HG03342 (cell line): ENCODE results near the gene GOLGB1.
"Not testable (repeated sequence)": the region's sequence is repeated elsewhere in the genome, so short reads cannot be mapped to it uniquely, and the experiment has no call there.

Source experiments
- ATAC-seq: cut with Tn5 transposase; IDR thresholded peaks from one replicate; pipeline ENCODE4 v1.9.1; 2021; ENCODE audit warnings: mild to moderate bottlenecking, moderate library complexity; ENCODE audit not compliant: unreplicated experiment

The GOLGB1 gene

GRCh38 chr3:121743106-121743505, 6.4 kb downstream of the GOLGB1 start:
- not testable (repeated sequence) for ATAC-seq

GRCh38 chr3:121740896-121741295, 8.6 kb downstream of the GOLGB1 start:
- no peak for ATAC-seq

- no peak for ATAC-seq
Observed at GRCh38 chr3:121739902-121740301, 9.6 kb downstream of the GOLGB1 start.

- ATAC-seq = no peak
Observed at GRCh38 chr3:121737644-121738043, 11.9 kb downstream of the GOLGB1 start.

- ATAC-seq = no peak
Observed at GRCh38 chr3:121736112-121736511, 13.4 kb downstream of the GOLGB1 start.

- ATAC-seq = peak; percentile 96
Observed at GRCh38 chr3:121735047-121735696, 14.4 kb downstream of the GOLGB1 start.

- no peak for ATAC-seq
Observed at GRCh38 chr3:121730940-121731687, 18.4 kb downstream of the GOLGB1 start.

GRCh38 chr3:121724130-121724529, 25.4 kb downstream of the GOLGB1 start:
- ATAC-seq = peak; percentile 81

GRCh38 chr3:121723485-121723884, 26.1 kb downstream of the GOLGB1 start:
- no peak for ATAC-seq

GRCh38 chr3:121722411-121722810, 27.1 kb downstream of the GOLGB1 start:
- no peak for ATAC-seq

- no peak for ATAC-seq
Observed at GRCh38 chr3:121720163-121720562, 29.4 kb downstream of the GOLGB1 start.

- ATAC-seq = no peak
Observed at GRCh38 chr3:121719423-121719822, 30.1 kb downstream of the GOLGB1 start.

GRCh38 chr3:121718205-121718846, 31.2 kb downstream of the GOLGB1 start:
- ATAC-seq = no peak

- no peak for ATAC-seq
Observed at GRCh38 chr3:121710347-121710746, 39.2 kb downstream of the GOLGB1 start.

- no peak for ATAC-seq
Observed at GRCh38 chr3:121707531-121708273, 41.8 kb downstream of the GOLGB1 start.

- ATAC-seq = no peak
Observed at GRCh38 chr3:121705541-121705940, 44.0 kb downstream of the GOLGB1 start.

GRCh38 chr3:121703973-121704372, 45.6 kb downstream of the GOLGB1 start:
- no peak for ATAC-seq

- no peak for ATAC-seq
Observed at GRCh38 chr3:121698901-121699300, 50.6 kb downstream of the GOLGB1 start.

GRCh38 chr3:121698476-121698875, 51.1 kb downstream of the GOLGB1 start:
- no peak for ATAC-seq

- no peak for ATAC-seq
Observed at GRCh38 chr3:121696186-121696585, 53.4 kb downstream of the GOLGB1 start.

GRCh38 chr3:121692010-121692699, 57.4 kb downstream of the GOLGB1 start:
- ATAC-seq = no peak
